Choroid plexus epithelial cell (primary cell): ENCODE results near the gene PTPRG.
"Not testable (repeated sequence)": the region's sequence is repeated elsewhere in the genome, so short reads cannot be mapped to it uniquely, and the experiment has no call there.

ENCODE experiments used
- DNase-seq: peaks from one replicate; pipeline ENCODE4 v3.0.0-alpha.2; 2010; ENCODE audit warnings: low read depth
- H3K4me3 ChIP-seq: 2 replicates; pipeline ENCODE4 v1.5.1; 2011; ENCODE audit warnings: low read depth, mild to moderate bottlenecking, control low read depth, low read length, moderate library complexity
- TF ChIP-seq, protein P1 (sequence below): conservative IDR thresholded peaks from 2 replicates; pipeline ENCODE4 v1.5.1; 2011; ENCODE audit warnings: low read depth, mild to moderate bottlenecking, control low read depth, inconsistent platforms, low read length, moderate library complexity

The PTPRG gene

DNA sequence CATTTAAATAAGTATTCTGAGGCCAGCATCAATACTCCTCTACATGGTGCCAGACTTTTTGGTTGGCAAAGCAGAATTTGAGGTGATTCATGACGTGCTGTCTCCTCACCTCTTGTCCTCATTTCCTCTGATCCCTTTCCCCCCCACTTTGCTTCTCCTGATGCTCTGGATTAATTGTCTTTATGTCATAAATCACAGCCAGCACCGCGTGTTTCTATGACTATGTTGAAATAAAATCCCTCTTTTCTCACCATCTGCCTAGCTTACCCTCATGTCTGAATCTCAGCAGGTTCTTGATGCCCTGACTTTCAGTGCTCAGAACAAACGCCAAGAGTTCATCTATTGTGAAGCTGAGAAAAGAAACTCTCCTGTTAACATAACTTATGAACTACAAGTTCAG lies 19.7 kb upstream of the PTPRG start:
- no peak overlapping the region for H3K4me3 ChIP-seq
- no peak for DNase-seq
- TF ChIP-seq, protein P1, sequence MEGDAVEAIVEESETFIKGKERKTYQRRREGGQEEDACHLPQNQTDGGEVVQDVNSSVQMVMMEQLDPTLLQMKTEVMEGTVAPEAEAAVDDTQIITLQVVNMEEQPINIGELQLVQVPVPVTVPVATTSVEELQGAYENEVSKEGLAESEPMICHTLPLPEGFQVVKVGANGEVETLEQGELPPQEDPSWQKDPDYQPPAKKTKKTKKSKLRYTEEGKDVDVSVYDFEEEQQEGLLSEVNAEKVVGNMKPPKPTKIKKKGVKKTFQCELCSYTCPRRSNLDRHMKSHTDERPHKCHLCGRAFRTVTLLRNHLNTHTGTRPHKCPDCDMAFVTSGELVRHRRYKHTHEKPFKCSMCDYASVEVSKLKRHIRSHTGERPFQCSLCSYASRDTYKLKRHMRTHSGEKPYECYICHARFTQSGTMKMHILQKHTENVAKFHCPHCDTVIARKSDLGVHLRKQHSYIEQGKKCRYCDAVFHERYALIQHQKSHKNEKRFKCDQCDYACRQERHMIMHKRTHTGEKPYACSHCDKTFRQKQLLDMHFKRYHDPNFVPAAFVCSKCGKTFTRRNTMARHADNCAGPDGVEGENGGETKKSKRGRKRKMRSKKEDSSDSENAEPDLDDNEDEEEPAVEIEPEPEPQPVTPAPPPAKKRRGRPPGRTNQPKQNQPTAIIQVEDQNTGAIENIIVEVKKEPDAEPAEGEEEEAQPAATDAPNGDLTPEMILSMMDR, result no peak

DNA sequence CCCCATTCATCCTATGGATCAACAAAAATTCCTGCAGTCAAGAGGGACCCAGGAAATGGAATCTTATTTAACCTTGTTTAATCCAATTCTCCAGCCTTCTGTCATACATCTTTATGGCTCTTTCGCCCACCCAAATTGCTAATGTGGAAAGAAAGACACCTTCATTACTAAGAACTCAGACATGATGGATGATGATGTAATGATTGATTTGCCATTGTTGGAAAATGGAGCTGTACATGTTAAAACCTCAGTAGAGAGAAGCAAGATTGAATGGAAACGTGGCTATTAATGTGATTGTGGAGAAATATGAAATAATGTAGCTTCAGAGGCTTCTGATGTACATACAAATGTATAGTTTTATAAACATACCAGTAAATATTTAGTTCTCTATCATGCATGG lies 15.7 kb upstream of the PTPRG start:
- H3K4me3 ChIP-seq, result no peak overlapping the region
- TF ChIP-seq, protein P1, result no peak
- no peak for DNase-seq

DNA sequence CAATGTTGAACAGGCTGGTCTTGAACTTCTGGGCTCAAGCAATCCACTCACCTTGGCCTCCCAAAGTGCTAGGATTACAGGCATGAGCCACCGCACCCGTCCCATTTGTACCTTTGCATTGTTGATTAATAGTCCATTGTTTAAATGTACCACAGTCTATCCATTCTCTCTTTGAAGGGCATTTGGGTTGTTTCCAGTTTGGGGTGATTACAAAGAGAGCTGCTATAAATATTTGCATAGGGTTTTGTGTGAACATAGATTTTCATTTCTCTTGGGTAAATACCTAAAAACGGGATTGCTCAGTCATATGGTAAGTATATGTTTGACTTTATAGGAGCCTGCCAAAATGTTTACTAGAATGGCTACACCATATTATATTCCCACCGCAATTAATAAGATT lies 13.7 kb upstream of the PTPRG start:
- no peak overlapping the region for H3K4me3 ChIP-seq
- TF ChIP-seq, protein P1, result no peak
- no peak for DNase-seq

DNA sequence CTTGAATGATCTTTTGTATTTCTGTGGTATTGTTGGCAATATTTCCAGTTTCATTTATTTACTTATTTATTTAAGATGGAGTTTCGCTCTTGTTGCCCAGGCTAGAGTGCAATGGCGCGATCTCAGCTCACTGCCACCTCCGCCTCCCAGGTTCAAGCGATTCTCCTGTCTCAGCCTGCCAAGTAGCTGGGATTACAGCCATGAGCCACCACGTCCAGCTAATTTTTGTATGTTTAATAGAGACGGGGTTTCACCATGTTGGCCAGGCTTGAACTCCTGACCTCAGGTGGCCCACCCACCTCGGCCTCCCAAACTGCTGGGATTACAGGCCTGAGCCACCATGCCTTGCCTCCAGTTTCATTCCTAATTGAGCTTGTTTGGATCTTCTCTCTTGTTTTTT lies 8.7 kb upstream of the PTPRG start:
- DNase-seq, H3K4me3 ChIP-seq: not testable (repeated sequence)

DNA sequence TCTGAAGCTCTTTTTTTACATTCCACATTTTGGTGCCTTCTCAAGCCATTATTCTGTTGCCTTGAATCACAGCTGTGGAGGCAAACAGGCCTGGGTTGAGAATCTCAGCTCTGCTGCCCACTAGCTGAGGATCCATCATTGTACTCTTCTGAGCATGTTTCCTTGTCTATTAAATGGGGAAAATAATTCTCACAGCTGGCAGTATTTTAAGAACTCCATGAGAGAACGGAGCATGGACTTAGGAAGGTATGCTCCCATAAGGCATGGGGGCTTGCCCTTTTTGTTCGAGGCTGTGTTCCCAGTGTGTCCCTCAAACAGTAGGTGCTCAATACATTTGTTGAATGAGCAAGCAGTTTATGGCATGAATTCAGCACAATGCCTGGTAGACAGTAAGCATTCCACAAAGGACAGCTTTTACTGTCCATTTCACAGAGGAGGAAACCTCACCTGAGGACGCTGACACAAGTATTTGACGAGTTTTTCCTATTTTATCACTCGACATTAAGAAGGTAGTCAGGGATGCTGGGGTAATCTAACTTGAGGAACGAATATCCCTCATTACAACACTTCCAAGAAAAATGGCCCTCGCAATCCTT lies 2.1 kb upstream of the PTPRG start:
- H3K4me3 ChIP-seq, result peak overlapping the region; percentile 84
- peak; percentile 67 for DNase-seq
- TF ChIP-seq, protein P1, result peak; percentile 68

DNA sequence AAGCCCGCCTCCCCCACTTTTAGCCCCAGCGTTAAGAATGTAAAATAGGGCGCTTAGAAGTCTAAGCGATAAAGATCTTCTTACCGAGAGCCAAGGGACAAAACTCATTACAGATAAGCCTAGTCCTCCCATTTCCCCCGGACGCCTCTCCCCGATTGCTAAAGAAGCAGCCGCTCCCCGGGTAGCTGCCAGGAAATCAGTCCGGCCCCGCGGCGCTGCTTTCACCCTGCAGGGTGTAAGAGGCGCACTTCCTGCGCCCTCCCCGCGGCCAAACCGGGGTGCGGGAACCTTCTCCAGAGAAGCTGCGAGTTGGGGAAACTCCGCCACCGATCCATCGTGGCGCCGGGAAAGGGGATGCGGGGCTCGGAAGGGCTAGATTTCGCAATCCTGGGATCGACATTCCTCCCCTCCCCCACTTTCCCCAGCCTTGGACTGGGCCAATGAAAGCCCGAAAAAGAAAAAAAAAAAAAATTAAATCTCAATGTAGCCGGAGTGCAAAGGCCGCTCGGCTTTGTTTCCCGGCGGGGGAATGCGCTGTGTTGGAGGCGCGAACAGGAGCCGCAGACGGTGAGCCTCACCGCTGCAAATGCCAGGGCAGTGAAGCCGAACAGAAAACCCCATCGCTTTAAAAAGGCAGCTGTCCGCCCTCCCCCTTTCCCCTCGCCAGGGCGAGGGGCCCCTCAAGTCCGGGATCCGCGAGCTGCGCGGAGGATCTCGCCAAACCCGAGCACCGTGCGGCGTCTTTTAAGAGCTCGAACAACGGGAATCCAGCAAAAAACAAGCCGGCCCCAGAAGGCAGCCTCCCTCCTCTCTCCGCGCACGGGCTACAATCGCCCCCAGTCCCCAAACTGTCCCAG lies 626 bp upstream of the PTPRG start:
- DNase-seq, result peak; percentile 91
- H3K4me3 ChIP-seq, result peak overlapping the region; percentile 84
- TF ChIP-seq, protein P1, result peak; percentile 20

DNA sequence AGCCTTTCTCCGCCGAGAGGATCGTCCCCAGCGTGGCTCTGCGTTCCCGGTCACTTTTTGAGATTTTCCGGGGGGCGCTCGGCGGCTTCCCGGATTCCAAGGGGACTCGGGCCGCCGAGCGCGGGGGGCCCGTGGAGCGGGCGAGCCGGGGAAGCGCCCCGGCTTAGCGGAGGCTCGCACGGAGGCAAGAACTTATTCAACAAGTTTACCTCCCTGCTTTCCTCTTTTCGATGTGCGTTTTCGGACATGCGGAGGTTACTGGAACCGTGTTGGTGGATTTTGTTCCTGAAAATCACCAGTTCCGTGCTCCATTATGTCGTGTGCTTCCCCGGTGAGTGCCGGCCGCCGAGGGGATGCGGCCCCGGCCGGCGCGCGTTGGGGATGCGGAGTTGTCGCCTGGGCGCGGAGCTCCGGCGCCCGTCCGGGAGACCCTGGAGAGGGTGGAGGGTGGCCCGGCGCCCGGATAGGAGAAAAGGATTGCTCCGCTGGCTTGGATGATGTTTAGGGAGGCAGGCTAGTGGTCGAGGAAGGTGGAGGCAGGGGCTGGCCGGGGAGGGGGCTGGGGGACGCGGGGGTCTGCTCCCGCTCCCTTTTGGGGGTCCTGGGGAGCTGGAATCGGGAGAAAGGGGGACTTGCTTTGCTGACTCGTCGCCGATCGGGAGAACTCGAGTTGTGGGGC lies 810 bp downstream of the PTPRG start:
- peak overlapping the region; percentile 84 for H3K4me3 ChIP-seq
- TF ChIP-seq, protein P1, result no peak
- peak; percentile 31 for DNase-seq
